Right hindlimb (tissue), 1 donor: Measurements from ENCODE around the gene AKT1.

ENCODE experiments used
- DNase-seq: peaks from one replicate; pipeline ENCODE4 v3.0.0-alpha.2; 2018

The AKT1 gene

GRCh38 chr14:104818714-104819161 lies 23.2 kb upstream of the AKT1 start:
- DNase-seq, result no peak

GRCh38 chr14:104817930-104818713 lies 22.6 kb upstream of the AKT1 start:
- no peak for DNase-seq

GRCh38 chr14:104816616-104816884 lies 21.0 kb upstream of the AKT1 start:
- DNase-seq, result no peak

DNA sequence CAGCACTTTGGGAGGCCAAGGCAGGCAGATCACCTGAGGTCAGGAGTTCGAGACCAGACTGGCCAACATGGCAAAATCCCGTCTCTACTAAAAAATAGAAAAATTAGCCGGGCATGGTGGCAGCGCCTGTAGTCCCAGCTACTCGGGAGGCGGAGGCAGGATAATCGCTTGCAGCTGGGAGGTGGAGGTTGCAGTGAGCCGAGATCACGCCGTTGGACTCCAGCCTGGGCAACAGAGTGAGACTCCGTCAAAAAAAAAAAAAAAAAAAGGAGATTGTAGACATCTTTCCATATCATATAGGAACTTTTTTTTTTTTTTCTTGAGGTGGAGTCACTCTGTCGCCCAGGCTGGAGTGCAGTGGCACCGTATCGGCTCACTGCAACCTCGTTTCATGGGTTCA lies 19.2 kb upstream of the AKT1 start:
- DNase-seq, result peak; percentile 1

DNA sequence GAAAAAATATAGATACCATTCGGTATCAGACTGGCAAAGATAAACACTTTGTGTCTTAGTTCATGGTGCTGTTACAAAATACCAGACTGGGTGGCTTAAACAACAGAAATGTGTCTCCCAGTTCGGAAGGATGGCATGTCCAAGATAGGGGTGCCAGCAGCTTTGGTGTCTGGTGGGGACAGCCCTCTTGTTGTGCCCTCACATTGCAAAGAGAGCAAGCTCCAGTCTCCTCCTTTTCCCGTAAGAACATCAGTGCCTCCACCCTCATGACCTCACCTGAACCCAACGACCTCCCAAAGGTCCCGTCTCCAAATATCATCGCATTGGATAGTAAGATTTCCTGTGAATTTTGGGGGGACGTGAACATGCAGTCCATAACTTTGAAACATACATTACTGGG lies 17.7 kb upstream of the AKT1 start:
- peak; percentile 6 for DNase-seq

DNA sequence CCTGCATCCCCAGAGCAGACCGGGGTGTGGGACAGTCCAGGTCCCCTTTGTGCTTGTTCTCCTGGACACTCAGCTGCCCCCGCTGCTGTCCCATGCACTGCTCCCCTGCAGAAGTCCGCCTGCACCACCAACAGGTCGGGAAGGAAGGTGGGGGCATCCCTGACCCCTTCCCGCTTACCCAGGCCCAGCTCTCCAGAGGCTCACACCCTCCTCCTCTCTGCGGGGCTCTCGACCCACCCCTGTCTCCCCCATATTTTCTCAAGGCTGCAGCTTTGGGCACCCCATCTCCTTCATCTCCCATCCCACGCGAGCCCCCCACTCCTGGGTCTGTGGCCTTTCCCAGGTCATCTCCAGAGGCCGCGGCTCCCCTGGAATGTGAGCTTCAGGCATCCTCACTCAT lies 14.8 kb upstream of the AKT1 start:
- DNase-seq, result no peak

- DNase-seq, result no peak
These were observed 12.9 kb upstream of the AKT1 start for GRCh38 chr14:104808456-104808855.

DNA sequence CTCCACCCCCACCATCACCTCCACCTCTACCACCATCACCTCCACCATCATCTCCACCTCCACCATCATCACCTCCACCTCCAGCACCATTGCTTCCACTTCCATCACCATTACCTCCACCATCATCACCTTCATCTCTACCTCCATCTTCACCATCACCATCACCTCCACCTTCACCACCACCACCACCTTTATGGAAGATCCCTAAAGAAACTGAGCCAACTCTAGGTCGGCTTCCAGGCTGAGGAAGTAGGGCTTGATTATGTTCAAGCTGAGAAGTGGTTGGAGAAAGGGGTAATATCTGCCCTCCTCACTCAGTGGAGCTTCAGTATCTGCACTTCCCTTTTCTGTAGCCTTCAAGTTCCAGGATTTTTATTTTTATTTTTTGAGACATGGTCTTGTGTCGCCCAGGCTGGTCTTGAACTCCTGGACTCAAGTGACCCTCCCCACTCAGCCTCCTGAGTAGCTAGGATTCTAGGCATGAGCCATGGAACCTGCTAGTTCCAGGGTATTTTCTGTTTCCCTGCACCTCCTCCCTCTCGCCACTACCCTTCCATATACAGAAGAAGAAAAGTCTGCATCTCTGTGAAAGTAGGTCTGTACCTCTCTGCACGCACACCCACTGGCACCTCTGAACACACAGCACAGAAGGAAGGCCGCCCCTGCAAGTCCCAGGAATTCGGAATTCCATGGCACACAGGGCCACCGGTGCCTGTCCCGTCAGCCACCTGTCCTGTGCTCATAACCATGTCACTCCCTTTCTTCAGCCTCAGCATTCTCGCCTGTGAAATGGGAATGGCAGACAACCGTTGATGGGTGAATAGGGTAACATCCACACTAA lies 11.3 kb upstream of the AKT1 start:
- no peak for DNase-seq

DNA sequence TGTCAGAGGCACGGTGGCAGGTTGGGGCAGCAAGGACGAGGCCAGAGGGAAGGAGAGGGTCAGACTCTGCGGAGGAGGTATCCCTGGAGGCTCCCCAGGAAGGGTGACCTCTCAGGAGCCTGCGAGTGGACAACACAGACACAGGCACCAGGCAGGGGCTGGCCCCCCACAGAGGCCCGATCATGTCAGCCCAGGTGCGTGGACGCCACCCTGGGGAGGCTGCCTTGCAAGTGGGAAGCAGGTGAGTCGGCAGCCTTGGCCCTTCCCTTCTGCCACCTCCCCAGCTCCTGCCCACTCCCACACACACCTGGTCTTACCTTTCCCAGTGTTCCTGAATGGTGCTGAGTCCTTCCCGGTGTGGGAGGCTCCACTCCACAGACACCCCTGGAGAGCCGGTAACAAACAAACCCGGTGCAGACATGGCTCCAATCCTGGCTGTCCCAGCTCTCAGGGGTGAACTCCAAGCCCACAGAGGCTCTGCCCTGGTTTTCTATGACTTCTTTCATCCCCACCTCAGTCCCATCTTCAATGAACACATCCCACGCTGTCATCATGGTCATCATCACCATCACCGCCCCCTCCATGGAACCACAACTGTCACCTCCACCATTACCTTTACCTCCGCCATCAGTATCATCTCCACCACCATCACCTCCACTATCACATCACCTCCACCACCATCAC lies 10.5 kb upstream of the AKT1 start:
- peak; percentile 15 for DNase-seq

DNA sequence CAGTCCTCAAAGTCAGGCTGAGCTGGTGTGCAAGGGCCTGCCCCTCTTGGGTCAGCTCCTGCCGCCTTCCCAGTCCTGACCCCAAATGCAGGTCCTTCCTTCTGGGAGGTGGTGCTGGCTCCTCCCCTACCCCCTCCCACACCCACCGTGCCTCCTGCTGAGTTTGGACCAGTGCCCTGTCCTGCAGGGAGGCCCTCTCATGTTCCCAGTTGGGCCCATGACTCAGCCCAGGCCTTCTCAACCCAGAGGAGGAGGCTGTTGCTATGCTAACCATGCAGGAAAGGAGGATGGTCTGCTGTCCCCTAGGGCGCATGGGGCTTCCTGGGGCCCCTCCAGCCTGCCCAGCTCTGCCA lies 9.8 kb upstream of the AKT1 start:
- DNase-seq, result peak; percentile 44

- peak; percentile 16 for DNase-seq
These were observed 9.2 kb upstream of the AKT1 start for GRCh38 chr14:104804481-104805325.

- DNase-seq, result peak; percentile 27
These were observed 8.4 kb upstream of the AKT1 start for GRCh38 chr14:104803912-104804410.

DNA sequence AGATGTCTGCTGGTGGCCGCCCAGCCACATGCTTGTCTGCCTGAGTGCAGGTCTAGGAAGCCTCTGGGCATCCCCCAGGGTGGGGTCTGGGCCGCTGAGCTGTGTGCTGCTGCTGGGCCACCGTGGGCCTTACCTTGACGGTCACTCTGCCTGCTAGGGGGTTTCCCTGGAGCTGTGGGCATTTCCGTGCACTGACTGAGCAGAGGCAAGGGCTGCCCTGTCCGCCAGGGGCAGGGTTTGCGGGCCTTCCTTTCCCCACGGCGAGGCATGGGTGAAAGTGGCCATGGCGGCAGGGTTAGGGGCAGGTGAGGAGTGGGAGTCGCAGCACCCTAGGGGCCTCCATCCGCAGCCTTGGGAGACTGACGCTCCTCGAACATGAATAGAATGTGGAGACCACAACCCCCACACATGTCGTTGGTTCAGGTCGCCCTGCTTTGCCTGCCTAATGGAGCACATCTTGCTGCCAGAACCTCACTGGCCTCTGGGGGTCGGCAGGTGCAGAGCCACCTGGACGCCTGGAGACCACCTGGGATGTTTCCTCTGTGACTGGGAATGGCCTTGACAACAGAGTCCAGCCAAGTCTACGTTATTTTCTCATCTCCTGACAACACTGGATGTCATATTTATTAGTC lies 7.8 kb upstream of the AKT1 start:
- DNase-seq, result no peak

GRCh38 chr14:104802394-104803184 lies 7.0 kb upstream of the AKT1 start:
- DNase-seq, result peak; percentile 30

DNA sequence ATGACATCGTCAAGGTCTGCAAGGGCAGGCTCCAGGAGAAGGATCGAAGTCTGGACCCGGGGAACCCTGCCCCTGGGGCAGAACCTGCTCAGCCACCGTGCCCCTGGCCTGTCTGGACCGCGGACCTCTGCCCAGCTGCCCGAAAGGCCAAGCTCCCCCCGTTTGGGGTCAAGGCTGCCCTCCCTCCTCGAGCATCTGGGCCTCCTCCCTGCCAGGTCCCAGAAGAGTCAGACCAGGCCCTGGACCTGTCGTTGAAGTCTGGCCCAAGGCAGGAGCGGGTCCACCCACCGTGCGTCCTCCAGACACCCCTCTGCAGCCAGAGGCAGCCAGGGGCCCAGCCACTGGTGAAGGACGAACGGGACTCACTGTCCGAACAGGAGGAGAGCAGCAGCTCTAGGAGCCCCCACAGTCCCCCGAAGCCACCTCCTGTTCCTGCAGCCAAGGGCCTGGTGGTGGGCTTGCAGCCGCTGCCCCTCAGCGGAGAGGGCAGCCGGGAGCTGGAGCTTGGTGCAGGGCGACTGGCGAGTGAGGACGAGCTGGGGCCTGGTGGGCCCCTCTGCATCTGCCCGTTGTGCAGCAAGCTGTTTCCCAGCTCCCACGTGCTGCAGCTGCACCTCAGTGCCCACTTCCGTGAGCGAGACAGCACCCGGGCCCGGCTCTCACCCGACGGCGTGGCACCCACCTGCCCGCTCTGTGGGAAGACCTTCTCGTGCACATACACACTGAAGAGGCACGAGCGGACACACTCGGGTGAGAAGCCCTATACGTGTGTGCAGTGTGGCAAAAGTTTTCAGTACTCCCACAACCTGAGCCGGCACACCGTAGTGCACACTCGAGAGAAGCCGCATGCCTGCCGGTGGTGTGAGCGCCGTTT lies 6.2 kb upstream of the AKT1 start:
- DNase-seq, result peak; percentile 23

DNA sequence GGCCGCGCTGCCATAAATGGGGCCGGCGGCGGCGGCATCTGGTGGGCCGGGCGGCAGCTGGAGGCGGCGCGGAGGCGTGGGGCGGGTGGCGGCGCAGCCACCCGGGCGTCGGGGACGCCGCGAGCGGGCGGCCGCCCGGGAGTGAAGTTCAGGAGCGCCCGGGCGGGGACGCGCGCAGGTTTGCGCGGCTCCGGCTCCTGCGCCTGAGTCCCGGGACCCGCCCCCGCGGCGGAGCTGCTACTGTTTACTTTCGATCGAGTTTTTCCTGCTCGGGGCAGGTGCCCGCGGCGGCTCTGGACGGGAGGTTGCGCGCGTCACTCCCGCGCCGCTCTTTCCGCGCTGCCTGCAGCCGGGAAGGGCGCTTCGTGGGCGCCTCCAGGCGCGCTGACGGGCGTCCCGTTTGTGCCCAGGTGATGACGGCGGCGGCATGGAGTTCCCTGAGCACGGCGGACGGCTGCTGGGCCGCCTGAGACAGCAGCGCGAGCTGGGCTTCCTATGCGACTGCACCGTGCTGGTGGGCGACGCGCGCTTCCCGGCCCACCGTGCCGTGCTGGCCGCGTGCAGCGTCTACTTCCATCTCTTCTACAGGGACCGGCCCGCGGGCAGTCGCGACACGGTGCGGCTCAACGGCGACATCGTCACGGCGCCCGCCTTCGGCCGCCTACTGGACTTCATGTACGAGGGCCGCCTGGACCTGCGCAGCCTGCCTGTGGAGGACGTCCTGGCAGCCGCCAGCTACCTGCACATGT lies 5.4 kb upstream of the AKT1 start, which contains the start of gene ZBTB42:
Gene ZBTB42 (plus strand): TSS at position 331 of the 749 bp plus-strand sequence. CDS start 97 bp downstream, at position 428.
- DNase-seq, result peak; percentile 72

- DNase-seq, result peak; percentile 90
These were observed 4.6 kb upstream of the AKT1 start for GRCh38 chr14:104800015-104800770.

- DNase-seq, result peak; percentile 84
These were observed 3.9 kb upstream of the AKT1 start for GRCh38 chr14:104799244-104800014.
